PC-9 (cell line): ENCODE data around the gene CEP41. TPM values are rescaled to one million over a fixed set of nuclear protein-coding genes. Genes with fewer than 3 reads are reported as not detected.

Experiments used
- BruUV-seq: library from RNA; stranded (reverse); fragments of 400-500 nt; replicated peaks from 2 replicates; lab custom pipeline; 2021; lab: Mats Ljungman, UMichigan
- CTCF ChIA-PET: fragments of 300-600 bp; sonication (Branson Sonifier 250); formaldehyde crosslinking; loops from one replicate; lab custom pipeline; 2022; ENCODE audit warnings: antibody characterized with exemption; lab: Charles Lee
- POLR2A ChIA-PET: fragments of 300-600 bp; sonication (Branson Sonifier 250); formaldehyde crosslinking; loops from one replicate; lab custom pipeline; 2022; ENCODE audit warnings: antibody characterized with exemption; ENCODE audit not compliant: unreplicated experiment; lab: Charles Lee
- DNase-seq, 2 experiments: peaks; one replicate each; pipeline versions ENCODE4 v3.0.0 to v3.0.0-alpha.2; 2015 to 2022; ENCODE audit warnings: mixed read lengths in 1 of 2
- H2AFZ ChIP-seq: fragments of 200-600 bp; sonication (generic); 2 replicates; pipeline ENCODE4 v1.8.1; 2017; ENCODE audit warnings: antibody characterized with exemption
- H3F3A ChIP-seq: fragments of 200-600 bp; sonication (generic); 2 replicates; pipeline ENCODE4 v1.8.1; 2017; ENCODE audit warnings: antibody characterized with exemption, mild to moderate bottlenecking, low read depth; ENCODE audit not compliant: insufficient read depth
- H3K27ac ChIP-seq: fragments of 200-600 bp; sonication (generic); 2 replicates; pipeline ENCODE4 v1.6.1; 2016; ENCODE audit warnings: mixed run types
- H3K27me3 ChIP-seq: fragments of 200-600 bp; sonication (generic); 2 replicates; pipeline ENCODE4 v1.6.1; 2016; ENCODE audit warnings: low read depth, mixed run types; ENCODE audit not compliant: insufficient read depth
- H3K36me3 ChIP-seq: fragments of 200-600 bp; sonication (generic); 2 replicates; pipeline ENCODE4 v1.6.1; 2016; ENCODE audit warnings: low read depth, mixed run types
- H3K4me1 ChIP-seq: fragments of 200-600 bp; sonication (generic); replicated peaks from 2 replicates; pipeline ENCODE4 v1.6.1; 2016; ENCODE audit warnings: mixed run types; ENCODE audit not compliant: insufficient read depth
- H3K4me2 ChIP-seq: fragments of 200-600 bp; sonication (generic); 2 replicates; pipeline ENCODE4 v1.6.1; 2017; ENCODE audit warnings: mixed run types
- H3K4me3 ChIP-seq: fragments of 200-600 bp; sonication (generic); 2 replicates; pipeline ENCODE4 v1.6.1; 2016; ENCODE audit warnings: mixed run types
- H3K79me2 ChIP-seq: fragments of 200-600 bp; sonication (generic); 2 replicates; pipeline ENCODE4 v1.6.1; 2017; ENCODE audit warnings: low read depth, mixed run types
- H3K9me2 ChIP-seq: fragments of 200-600 bp; sonication (generic); 2 replicates; pipeline ENCODE4 v1.8.1; 2017; ENCODE audit warnings: mild to moderate bottlenecking; ENCODE audit not compliant: insufficient read depth
- H3K9me3 ChIP-seq: fragments of 200-600 bp; sonication (generic); 2 replicates; pipeline ENCODE4 v1.8.1; 2016; ENCODE audit warnings: low read depth; ENCODE audit not compliant: insufficient read depth
- H4K20me1 ChIP-seq: fragments of 200-600 bp; sonication (generic); 2 replicates; pipeline ENCODE4 v1.8.1; 2017; ENCODE audit not compliant: insufficient read depth
- EZH2 ChIP-seq: fragments of 200-600 bp; sonication (generic); IDR thresholded peaks from 2 replicates; pipeline ENCODE4 v1.8.0; 2017; ENCODE audit warnings: antibody characterized with exemption, low read depth
- intact Hi-C: fragments of 100-400 bp; cut with micrococcal nuclease; formaldehyde crosslinking; loops from one replicate; pipeline ENCODE4 v1.10.0; 2022; ENCODE audit not compliant: unreplicated experiment
- total RNA-seq: library from RNA; stranded (reverse); gene quantifications from 2 replicates; pipeline ENCODE4 v1.2.3, GENCODE V29; 2021
- TF ChIP-seq, protein P1 (sequence below): fragments of 200-600 bp; sonication (generic); conservative IDR thresholded peaks from 2 replicates; pipeline ENCODE4 v1.6.1; 2017; ENCODE audit warnings: mixed run types, antibody characterized with exemption, mild to moderate bottlenecking, moderate library complexity

Gene CEP41
- total RNA-seq, 1 experiment from 2014 or later, result 18.0 TPM

DNA sequence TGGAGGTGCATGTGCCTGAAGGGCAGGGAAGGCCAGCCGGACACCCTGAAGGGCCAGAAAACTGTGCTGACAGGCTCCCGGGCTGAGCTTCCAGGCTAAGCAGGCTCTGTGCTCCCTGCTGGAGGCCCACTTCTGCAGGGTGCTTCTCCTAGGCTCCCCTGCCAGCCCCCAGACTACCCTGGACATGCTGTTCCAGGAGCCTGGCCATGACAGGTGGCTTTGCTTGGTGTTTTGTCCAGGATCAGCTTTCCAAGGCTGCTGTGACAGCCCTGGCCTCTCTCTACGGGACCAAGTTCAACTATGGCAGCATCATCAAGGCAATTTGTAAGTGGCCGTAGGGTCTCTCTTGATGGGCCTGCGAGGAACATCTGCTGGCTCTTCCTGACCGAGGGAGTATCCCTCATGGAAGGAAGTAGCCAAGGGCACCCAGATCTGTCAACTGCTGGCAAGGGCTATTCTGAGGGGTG, 55.2 kb downstream of the CEP41 start:
- Histone ChIP-seq H3K36me3 (no peaks in the 10 kb centered on the region), H3K27me3 (no peaks in the 10 kb centered on the region), H3K9me3 (no peaks in the 10 kb centered on the region), H3K27ac (no peak overlapping the region), H2AFZ (no peak overlapping the region), H3K4me1 (no peaks in the 10 kb centered on the region), H4K20me1 (no peaks in the 10 kb centered on the region), H3K9me2 (no peaks in the 10 kb centered on the region), H3K4me2 (no peak overlapping the region), H3K79me2 (no peaks in the 10 kb centered on the region), H3K4me3 (no peak overlapping the region), H3F3A (no peaks in the 10 kb centered on the region)
- no peak for DNase-seq
- BruUV-seq, result no TSS peak
- ChIA-PET CTCF (no interaction called here), POLR2A (interaction anchor here (0.6 kb wide), 1 partner anchor 460 kb away, joined by 6 read pairs; no protein-coding TSS in a partner anchor)
- intact Hi-C loops, result no loop called here
- TF ChIP-seq EZH2, result no peak
- TF ChIP-seq, protein P1, sequence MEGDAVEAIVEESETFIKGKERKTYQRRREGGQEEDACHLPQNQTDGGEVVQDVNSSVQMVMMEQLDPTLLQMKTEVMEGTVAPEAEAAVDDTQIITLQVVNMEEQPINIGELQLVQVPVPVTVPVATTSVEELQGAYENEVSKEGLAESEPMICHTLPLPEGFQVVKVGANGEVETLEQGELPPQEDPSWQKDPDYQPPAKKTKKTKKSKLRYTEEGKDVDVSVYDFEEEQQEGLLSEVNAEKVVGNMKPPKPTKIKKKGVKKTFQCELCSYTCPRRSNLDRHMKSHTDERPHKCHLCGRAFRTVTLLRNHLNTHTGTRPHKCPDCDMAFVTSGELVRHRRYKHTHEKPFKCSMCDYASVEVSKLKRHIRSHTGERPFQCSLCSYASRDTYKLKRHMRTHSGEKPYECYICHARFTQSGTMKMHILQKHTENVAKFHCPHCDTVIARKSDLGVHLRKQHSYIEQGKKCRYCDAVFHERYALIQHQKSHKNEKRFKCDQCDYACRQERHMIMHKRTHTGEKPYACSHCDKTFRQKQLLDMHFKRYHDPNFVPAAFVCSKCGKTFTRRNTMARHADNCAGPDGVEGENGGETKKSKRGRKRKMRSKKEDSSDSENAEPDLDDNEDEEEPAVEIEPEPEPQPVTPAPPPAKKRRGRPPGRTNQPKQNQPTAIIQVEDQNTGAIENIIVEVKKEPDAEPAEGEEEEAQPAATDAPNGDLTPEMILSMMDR, result no peak

DNA sequence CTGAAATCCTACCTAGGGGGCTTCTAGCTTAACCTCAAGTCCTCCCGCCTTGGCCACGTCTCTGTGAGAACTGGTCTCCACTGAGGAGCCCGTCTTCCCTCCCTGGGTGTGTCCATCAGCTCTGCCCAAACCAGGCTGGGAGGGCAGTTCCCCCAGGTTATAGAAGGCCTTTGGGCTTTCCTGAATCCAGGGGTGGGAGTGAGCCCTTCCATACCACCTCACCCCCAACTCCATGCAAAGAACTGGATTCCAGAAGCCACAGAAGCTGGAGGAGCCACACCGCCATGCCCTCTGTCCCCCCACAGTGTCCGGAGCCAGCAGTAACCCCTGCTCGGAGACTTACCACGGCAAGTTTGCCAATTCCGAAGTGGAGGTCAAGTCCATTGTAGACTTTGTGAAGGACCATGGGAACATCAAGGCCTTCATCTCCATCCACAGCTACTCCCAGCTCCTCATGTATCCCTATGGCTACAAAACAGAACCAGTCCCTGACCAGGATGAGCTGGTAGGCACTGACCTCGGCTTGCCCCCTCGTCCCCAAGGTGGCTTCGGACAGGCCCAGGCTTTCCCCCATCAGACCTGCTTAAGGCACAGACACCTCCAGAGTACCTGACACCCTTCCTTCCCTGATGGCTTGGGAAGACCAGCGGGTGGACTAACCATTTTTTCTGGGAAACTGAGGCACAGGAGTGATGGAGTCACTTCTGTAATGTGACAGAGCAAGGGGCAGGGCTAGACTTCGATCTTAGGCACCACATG, 55.8 kb downstream of the CEP41 start:
- no peaks in the 10 kb centered on the region for H3K4me1 ChIP-seq
- intact Hi-C loops, result no loop called here
- no peaks in the 10 kb centered on the region for H4K20me1 ChIP-seq
- no peak overlapping the region for H3K4me2 ChIP-seq
- no peaks in the 10 kb centered on the region for H3K27me3 ChIP-seq
- no peaks in the 10 kb centered on the region for H3K9me2 ChIP-seq
- H3K36me3 ChIP-seq, result no peaks in the 10 kb centered on the region
- TF ChIP-seq, protein P1, result no peak
- TF ChIP-seq EZH2, result no peak
- H3K79me2 ChIP-seq, result no peaks in the 10 kb centered on the region
- CTCF ChIA-PET, result no interaction called here
- no peaks in the 10 kb centered on the region for H3F3A ChIP-seq
- no TSS peak for BruUV-seq
- H2AFZ ChIP-seq, result no peak overlapping the region
- no peak for DNase-seq
- no peaks in the 10 kb centered on the region for H3K9me3 ChIP-seq
- POLR2A ChIA-PET, result no interaction called here
- no peak overlapping the region for H3K4me3 ChIP-seq
- H3K27ac ChIP-seq, result no peak overlapping the region

DNA sequence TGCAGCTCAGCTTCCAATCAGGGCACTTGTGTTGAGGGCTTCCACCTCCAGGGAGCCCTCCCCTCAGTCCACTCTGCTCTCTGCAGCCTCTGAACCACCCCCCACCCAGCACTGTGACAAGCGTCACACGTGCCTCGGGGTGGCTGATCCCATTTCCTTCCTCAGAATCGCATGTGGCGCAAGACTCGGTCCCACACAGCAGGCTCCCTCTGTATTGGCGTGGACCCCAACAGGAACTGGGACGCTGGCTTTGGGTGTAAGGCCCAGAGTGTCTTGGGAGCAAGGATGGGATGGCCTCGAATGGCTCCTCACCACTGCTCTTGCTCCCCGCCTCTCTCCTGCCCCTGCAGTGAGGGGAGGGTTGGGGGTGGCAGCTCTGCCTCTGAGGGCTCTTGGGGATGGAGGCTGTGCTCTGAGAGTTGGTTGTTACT, 56.4 kb downstream of the CEP41 start:
- H3K36me3 ChIP-seq, result no peaks in the 10 kb centered on the region
- H3K9me2 ChIP-seq, result no peaks in the 10 kb centered on the region
- no peaks in the 10 kb centered on the region for H4K20me1 ChIP-seq
- no peak overlapping the region for H3K27ac ChIP-seq
- no peaks in the 10 kb centered on the region for H3F3A ChIP-seq
- no peak overlapping the region for H3K4me3 ChIP-seq
- H3K4me1 ChIP-seq, result no peaks in the 10 kb centered on the region
- no peak for TF ChIP-seq EZH2
- TF ChIP-seq, protein P1, result no peak
- DNase-seq, result no peak
- H3K4me2 ChIP-seq, result no peak overlapping the region
- intact Hi-C loops, result no loop called here
- ChIA-PET POLR2A (no interaction called here), CTCF (no interaction called here)
- no peaks in the 10 kb centered on the region for H3K79me2 ChIP-seq
- BruUV-seq, result no TSS peak
- H3K27me3 ChIP-seq, result no peaks in the 10 kb centered on the region
- no peak overlapping the region for H2AFZ ChIP-seq
- no peaks in the 10 kb centered on the region for H3K9me3 ChIP-seq
